Colonic mucosa (tissue), 4 donors: Measurements from ENCODE around the gene PPM1F. TPM values are rescaled to one million over a fixed set of nuclear protein-coding genes. Genes with fewer than 3 reads are reported as not detected.
"Not testable (repeated sequence)": the region's sequence is repeated elsewhere in the genome, so short reads cannot be mapped to it uniquely, and the experiment has no call there.

Experiments used
- DNase-seq: peaks from one replicate; pipeline ENCODE4 v3.0.0-alpha.2; 2020
- H3K27ac ChIP-seq: fragments of 200-600 bp; one replicate; pipeline ENCODE4 v1.8.0; 2021
- H3K27me3 ChIP-seq: fragments of 200-600 bp; one replicate; pipeline ENCODE4 v1.8.0; 2021
- H3K36me3 ChIP-seq: fragments of 200-600 bp; one replicate; pipeline ENCODE4 v1.8.0; 2021
- H3K4me1 ChIP-seq: fragments of 200-600 bp; one replicate; pipeline ENCODE4 v1.8.0; 2021; ENCODE audit warnings: mild to moderate bottlenecking
- H3K4me3 ChIP-seq: fragments of 200-600 bp; one replicate; pipeline ENCODE4 v1.8.0; 2021
- H3K9ac ChIP-seq, 2 donors: one replicate each; pipeline ENCODE4 v1.7.0; 2013; ENCODE audit warnings: control low read depth in 2 of 2, low read depth in 2 of 2, low read length in 2 of 2
- H3K9me3 ChIP-seq: fragments of 200-600 bp; one replicate; pipeline ENCODE4 v1.8.0; 2021
- CTCF ChIP-seq: fragments of 200-600 bp; IDR thresholded peaks from one replicate; pipeline ENCODE4 v1.8.0; 2022; ENCODE audit warnings: antibody characterized with exemption, mild to moderate bottlenecking
- intact Hi-C: fragments of 100-400 bp; cut with DNase I; formaldehyde crosslinking; loops from one replicate; pipeline ENCODE4 v1.14.1; 2022
- total RNA-seq, 2 donors: library from RNA; stranded (reverse); fragmentation: NEBNext Ultra II Directional in 1 of 2; extraction: Animal tissue kit (Norgen Biotek cat#: 25700) in 1 of 2; gene quantifications; one replicate each; pipeline ENCODE4 v1.2.1, GENCODE V29; 2021
- donor health status: healthy.
- donor health status: DM: no; HTN: no; CAD: no.
- donor health status: DM: no; HTN: no; CAD: no.

Gene PPM1F
- total RNA-seq, 2 donors from 2014 or later, result 9.5 to 15.3 TPM

- no peak for TF ChIP-seq CTCF
- no peak overlapping the region for H3K4me3 ChIP-seq
- intact Hi-C loops, result no loop called here
Measured at GRCh38 chr22:21881841-21882753, 70.6 kb downstream of the PPM1F start.

GRCh38 chr22:21876486-21877176, 76.0 kb downstream of the PPM1F start:
- no peak overlapping the region for H3K27ac ChIP-seq
- no peak for DNase-seq
- TF ChIP-seq CTCF, result no peak
- no peaks in the 10 kb centered on the region for H3K36me3 ChIP-seq
- H3K4me3 ChIP-seq, result no peak overlapping the region
- intact Hi-C loops, result no loop called here
- no peaks in the 10 kb centered on the region for H3K9me3 ChIP-seq
- no peak overlapping the region for H3K9ac ChIP-seq
- no peaks in the 10 kb centered on the region for H3K27me3 ChIP-seq
- no peaks in the 10 kb centered on the region for H3K4me1 ChIP-seq

More at GRCh38 chr22:21881841-21882753, 70.6 kb downstream of the PPM1F start:
- no peaks in the 10 kb centered on the region for H3K9me3 ChIP-seq
- H3K4me1 ChIP-seq, result no peaks in the 10 kb centered on the region
- no peak overlapping the region for H3K9ac ChIP-seq
- H3K27me3 ChIP-seq, result no peaks in the 10 kb centered on the region
- H3K36me3 ChIP-seq, result no peaks in the 10 kb centered on the region
- DNase-seq, result no peak
- H3K27ac ChIP-seq, result no peak overlapping the region

GRCh38 chr22:21874953-21875352, 77.7 kb downstream of the PPM1F start:
- H3K9ac ChIP-seq, H3K27ac ChIP-seq, H3K4me3 ChIP-seq, H3K27me3 ChIP-seq, H3K9me3 ChIP-seq, intact Hi-C loops, DNase-seq, H3K4me1 ChIP-seq, H3K36me3 ChIP-seq: not testable (repeated sequence)

GRCh38 chr22:21873619-21874018, 79.0 kb downstream of the PPM1F start:
- Histone ChIP-seq H3K9ac (no peak overlapping the region), H3K27ac (no peak overlapping the region), H3K4me1 (no peaks in the 10 kb centered on the region), H3K36me3 (no peaks in the 10 kb centered on the region), H3K4me3 (no peak overlapping the region), H3K9me3 (no peaks in the 10 kb centered on the region), H3K27me3 (no peaks in the 10 kb centered on the region)
- no peak for TF ChIP-seq CTCF
- intact Hi-C loops, result no loop called here
- no peak for DNase-seq

GRCh38 chr22:21872741-21873140, 79.9 kb downstream of the PPM1F start:
- DNase-seq, H3K27me3 ChIP-seq, H3K27ac ChIP-seq, H3K9me3 ChIP-seq, H3K4me3 ChIP-seq, intact Hi-C loops, H3K36me3 ChIP-seq, H3K4me1 ChIP-seq, H3K9ac ChIP-seq: not testable (repeated sequence)

Other genes with a start within 250 kb of the PPM1F start
- 1 to 10 TPM; 2.2 to 2.9 TPM for gene YPEL1, start 217.1 kb downstream of the PPM1F start, total RNA-seq
- gene MAPK1, start 85.2 kb downstream of the PPM1F start, total RNA-seq, result 100 to 1,000 TPM; 140 to 147 TPM
- gene TOP3B, start 29.9 kb upstream of the PPM1F start, total RNA-seq, result 10 to 100 TPM; 20.1 to 37.4 TPM